ENCODE data around the gene EML4. TPM values are rescaled to one million over a fixed set of nuclear protein-coding genes. Genes with fewer than 3 reads are reported as not detected.

The EML4 gene
- total and polyA plus RNA-seq, 2 of the 13 experiments (the other 11 are each of a cell fraction or from before 2014, with no cell fraction given): 243 to 476 TPM

DNA sequence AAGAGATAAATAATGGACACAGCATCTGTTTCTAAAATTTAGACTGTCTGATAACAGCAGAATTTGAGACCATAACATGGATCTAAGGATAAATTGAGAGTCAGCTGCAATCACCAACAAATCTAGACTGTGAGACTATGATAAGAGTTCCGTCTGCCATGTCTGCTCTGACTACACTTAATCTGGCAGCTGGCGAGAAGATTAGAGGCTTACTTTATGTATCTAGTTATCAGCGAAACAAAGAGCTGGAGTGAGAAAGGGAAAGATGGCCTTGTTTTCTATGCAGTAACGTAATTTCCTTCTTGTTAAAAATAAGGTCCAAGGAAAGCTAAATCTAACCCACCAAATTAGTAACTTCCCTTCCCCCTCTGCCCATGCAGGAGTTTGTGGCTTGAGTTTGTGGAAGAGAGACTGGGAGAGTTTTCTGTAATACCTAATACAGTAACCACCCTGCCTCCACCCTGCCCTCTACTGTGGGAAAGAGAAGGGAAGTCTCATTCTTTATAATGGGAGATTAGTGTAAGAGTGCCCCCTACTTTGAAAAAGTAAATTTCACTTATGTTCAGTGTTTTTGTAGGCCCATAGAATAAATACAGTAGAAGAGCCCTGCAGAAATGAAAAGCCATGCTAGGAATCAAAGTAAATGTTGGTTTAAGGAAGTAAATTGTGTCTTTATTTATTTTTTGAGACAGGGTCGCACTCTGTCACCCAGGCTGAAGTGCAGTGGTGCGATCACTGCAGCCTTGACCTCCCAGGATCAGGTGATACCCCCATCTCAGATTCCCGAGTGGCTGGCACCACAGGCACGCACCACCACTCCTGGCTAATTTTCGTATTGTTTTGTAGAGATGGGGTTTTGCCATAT lies 27.5 kb downstream of the EML4 start (continued):
- TF ChIP-seq, protein P1, sequence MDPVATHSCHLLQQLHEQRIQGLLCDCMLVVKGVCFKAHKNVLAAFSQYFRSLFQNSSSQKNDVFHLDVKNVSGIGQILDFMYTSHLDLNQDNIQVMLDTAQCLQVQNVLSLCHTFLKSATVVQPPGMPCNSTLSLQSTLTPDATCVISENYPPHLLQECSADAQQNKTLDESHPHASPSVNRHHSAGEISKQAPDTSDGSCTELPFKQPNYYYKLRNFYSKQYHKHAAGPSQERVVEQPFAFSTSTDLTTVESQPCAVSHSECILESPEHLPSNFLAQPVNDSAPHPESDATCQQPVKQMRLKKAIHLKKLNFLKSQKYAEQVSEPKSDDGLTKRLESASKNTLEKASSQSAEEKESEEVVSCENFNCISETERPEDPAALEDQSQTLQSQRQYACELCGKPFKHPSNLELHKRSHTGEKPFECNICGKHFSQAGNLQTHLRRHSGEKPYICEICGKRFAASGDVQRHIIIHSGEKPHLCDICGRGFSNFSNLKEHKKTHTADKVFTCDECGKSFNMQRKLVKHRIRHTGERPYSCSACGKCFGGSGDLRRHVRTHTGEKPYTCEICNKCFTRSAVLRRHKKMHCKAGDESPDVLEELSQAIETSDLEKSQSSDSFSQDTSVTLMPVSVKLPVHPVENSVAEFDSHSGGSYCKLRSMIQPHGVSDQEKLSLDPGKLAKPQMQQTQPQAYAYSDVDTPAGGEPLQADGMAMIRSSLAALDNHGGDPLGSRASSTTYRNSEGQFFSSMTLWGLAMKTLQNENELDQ (CRISPR knock-in tag; IDR thresholded peaks at IDR 0.05; ENCODE audit: borderline replicate concordance): no peak
- TF ChIP-seq, protein P2, sequence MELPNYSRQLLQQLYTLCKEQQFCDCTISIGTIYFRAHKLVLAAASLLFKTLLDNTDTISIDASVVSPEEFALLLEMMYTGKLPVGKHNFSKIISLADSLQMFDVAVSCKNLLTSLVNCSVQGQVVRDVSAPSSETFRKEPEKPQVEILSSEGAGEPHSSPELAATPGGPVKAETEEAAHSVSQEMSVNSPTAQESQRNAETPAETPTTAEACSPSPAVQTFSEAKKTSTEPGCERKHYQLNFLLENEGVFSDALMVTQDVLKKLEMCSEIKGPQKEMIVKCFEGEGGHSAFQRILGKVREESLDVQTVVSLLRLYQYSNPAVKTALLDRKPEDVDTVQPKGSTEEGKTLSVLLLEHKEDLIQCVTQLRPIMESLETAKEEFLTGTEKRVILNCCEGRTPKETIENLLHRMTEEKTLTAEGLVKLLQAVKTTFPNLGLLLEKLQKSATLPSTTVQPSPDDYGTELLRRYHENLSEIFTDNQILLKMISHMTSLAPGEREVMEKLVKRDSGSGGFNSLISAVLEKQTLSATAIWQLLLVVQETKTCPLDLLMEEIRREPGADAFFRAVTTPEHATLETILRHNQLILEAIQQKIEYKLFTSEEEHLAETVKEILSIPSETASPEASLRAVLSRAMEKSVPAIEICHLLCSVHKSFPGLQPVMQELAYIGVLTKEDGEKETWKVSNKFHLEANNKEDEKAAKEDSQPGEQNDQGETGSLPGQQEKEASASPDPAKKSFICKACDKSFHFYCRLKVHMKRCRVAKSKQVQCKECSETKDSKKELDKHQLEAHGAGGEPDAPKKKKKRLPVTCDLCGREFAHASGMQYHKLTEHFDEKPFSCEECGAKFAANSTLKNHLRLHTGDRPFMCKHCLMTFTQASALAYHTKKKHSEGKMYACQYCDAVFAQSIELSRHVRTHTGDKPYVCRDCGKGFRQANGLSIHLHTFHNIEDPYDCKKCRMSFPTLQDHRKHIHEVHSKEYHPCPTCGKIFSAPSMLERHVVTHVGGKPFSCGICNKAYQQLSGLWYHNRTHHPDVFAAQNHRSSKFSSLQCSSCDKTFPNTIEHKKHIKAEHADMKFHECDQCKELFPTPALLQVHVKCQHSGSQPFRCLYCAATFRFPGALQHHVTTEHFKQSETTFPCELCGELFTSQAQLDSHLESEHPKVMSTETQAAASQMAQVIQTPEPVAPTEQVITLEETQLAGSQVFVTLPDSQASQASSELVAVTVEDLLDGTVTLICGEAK (IDR thresholded peaks at IDR 0.05): no peak
- TF ChIP-seq, protein P2 (CRISPR knock-in tag; IDR thresholded peaks at IDR 0.05): peak; percentile 34; the same call in 1 of the 2 replicates
- no peak for TF ChIP-seq ZFP41 (CRISPR knock-in tag; IDR thresholded peaks at IDR 0.05; ENCODE audit: borderline replicate concordance)
- peak; percentile 92 for TF ChIP-seq ZMYM2 (CRISPR knock-in tag; IDR thresholded peaks at IDR 0.05)
- TF ChIP-seq ZNF430 (CRISPR knock-in tag; IDR thresholded peaks at IDR 0.05): peak; percentile 77
- no peak for TF ChIP-seq ZNF17 (CRISPR knock-in tag; IDR thresholded peaks at IDR 0.05)
- no peak for TF ChIP-seq DMAP1 (CRISPR knock-in tag; IDR thresholded peaks at IDR 0.05)
- TF ChIP-seq, protein P3, sequence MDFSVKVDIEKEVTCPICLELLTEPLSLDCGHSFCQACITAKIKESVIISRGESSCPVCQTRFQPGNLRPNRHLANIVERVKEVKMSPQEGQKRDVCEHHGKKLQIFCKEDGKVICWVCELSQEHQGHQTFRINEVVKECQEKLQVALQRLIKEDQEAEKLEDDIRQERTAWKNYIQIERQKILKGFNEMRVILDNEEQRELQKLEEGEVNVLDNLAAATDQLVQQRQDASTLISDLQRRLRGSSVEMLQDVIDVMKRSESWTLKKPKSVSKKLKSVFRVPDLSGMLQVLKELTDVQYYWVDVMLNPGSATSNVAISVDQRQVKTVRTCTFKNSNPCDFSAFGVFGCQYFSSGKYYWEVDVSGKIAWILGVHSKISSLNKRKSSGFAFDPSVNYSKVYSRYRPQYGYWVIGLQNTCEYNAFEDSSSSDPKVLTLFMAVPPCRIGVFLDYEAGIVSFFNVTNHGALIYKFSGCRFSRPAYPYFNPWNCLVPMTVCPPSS (IDR thresholded peaks at IDR 0.05): no peak
- TF ChIP-seq, protein P4, sequence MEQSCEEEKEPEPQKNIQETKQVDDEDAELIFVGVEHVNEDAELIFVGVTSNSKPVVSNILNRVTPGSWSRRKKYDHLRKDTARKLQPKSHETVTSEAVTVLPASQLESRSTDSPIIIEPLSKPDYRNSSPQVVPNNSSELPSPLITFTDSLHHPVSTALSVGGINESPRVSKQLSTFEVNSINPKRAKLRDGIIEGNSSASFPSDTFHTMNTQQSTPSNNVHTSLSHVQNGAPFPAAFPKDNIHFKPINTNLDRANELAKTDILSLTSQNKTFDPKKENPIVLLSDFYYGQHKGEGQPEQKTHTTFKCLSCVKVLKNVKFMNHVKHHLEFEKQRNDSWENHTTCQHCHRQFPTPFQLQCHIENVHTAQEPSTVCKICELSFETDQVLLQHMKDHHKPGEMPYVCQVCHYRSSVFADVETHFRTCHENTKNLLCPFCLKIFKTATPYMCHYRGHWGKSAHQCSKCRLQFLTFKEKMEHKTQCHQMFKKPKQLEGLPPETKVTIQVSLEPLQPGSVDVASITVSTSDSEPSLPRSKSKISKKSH (CRISPR knock-in tag; IDR thresholded peaks at IDR 0.05; ENCODE audit: borderline replicate concordance): no peak

Data from HepG2 (cell line).